Measurements from ENCODE around the gene TMTC2.

DNA sequence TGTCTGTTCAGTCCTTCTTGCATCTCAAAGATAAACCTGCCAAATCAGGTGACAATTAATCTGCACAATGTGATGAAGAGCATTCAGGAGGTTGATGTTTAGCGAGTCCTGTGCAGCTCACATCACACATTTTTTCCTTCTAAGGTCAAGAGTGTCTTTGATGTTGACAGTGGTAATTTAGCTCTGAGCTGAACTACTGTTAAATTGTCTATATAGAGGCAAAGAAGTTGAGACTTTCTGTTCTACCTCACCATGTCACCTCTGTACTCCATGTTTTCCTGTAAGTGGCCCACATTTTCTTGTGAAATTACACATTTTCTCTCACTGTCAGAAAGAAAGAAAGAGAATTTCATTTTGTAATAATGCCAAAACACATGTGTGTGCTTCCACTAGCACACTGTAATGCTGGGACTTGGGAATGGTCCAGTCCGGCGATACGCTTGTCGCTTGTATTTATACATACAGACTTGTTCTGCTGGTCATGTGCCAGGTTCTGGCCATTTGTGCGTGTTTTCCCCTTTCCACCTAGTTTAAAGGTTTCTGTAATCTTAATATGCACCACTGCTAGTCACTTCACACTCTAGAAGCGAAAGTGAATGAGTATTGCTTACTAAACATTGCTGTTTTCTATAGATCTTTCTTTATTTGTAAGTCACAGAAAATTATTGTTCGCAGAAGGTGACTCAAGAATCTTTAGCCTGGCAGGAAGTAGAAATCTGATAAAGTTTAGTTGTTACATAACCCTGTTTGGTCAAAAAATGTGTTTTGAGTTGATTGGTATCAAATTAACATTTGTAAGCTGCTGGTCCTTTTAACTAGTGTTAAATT is 328.9 kb downstream of the TMTC2 start:
- no peak for TF ChIP-seq SUZ12 (IDR thresholded peaks at IDR 0.05; ENCODE audit: extremely low read depth, insufficient read depth, insufficient read length)
- no peak for TF ChIP-seq YY1 (IDR thresholded peaks at IDR 0.05; ENCODE audit: insufficient read depth, insufficient read length)
- TF ChIP-seq ZNF274 (IDR thresholded peaks at IDR 0.05; ENCODE audit: low read depth, low read length): no peak
